B cell (primary cell): ENCODE measurements around the gene ST6GALNAC3. TPM values are rescaled to one million over a fixed set of nuclear protein-coding genes. Genes with fewer than 3 reads are reported as not detected.

Experiments used
- ATAC-seq: fragments of 200-7000 bp; cut with Tn5 transposase; one replicate; pipeline ENCODE4 v1.10.0; 2021; ENCODE audit warnings: low read depth, mild to moderate bottlenecking, moderate number of reproducible peaks, moderate library complexity
- CTCF ChIA-PET: fragments of 350-600 bp; sonication (Branson Sonifier 250); formaldehyde crosslinking; loops from one replicate; lab custom pipeline; 2021; ENCODE audit warnings: antibody characterized with exemption, inconsistent platforms; lab: Charles Lee
- POLR2A ChIA-PET: fragments of 350-600 bp; sonication (Branson Sonifier 250); formaldehyde crosslinking; loops from one replicate; lab custom pipeline; 2021; ENCODE audit warnings: antibody characterized with exemption; lab: Charles Lee
- DNase-seq: peaks from one replicate; pipeline ENCODE4 v3.0.0; 2013
- H2AFZ ChIP-seq: 2 replicates; pipeline ENCODE4 v1.6.1; 2012; ENCODE audit warnings: mild to moderate bottlenecking, low read depth, low read length; ENCODE audit not compliant: insufficient read depth, poor library complexity, severe bottlenecking
- H3K27ac ChIP-seq, 2 donors: 1 replicate in 1 of 2; 2 replicates in 1 of 2; pipeline ENCODE4 v1.5.1; 2012 to 2013; ENCODE audit warnings: low read length in 2 of 2, mild to moderate bottlenecking in 2 of 2, moderate library complexity in 1 of 2
- H3K27me3 ChIP-seq, 4 experiments: fragments of 200-600 bp in 1 of 4; sonication (generic) in 1 of 4; replicated peaks in 1 of 4; 1 replicate in 2 of 4; 2 replicates in 2 of 4; pipeline versions ENCODE4 v1.6.1 to v1.7.0; 2013 to 2016; ENCODE audit warnings: low read length in 3 of 4, mild to moderate bottlenecking in 2 of 4, mixed read lengths in 1 of 4, moderate library complexity in 1 of 4; ENCODE audit not compliant: insufficient read depth in 4 of 4, control insufficient read depth in 3 of 4; ENCODE audit errors: control extremely low read depth in 1 of 4
- H3K36me3 ChIP-seq, 2 experiments: replicated peaks in 1 of 2; 1 replicate in 1 of 2; 2 replicates in 1 of 2; pipeline versions ENCODE4 v1.6.1 to v1.7.1; 2013; ENCODE audit warnings: low read length in 1 of 2; ENCODE audit not compliant: insufficient read depth in 2 of 2, control insufficient read depth in 1 of 2; ENCODE audit errors: control extremely low read depth in 1 of 2, extremely low read depth in 1 of 2
- H3K4me1 ChIP-seq, 2 donors: fragments of 200-600 bp in 1 of 2; sonication (generic) in 1 of 2; 1 replicate in 1 of 2; 2 replicates in 1 of 2; pipeline versions ENCODE4 v1.5.1 to v1.6.1; 2013 to 2017; ENCODE audit warnings: low read length in 2 of 2; ENCODE audit not compliant: control insufficient read depth in 2 of 2, insufficient read depth in 2 of 2
- H3K4me2 ChIP-seq: replicated peaks from 2 replicates; pipeline ENCODE3; 2012; ENCODE audit warnings: mild to moderate bottlenecking, low read depth, low read length; ENCODE audit not compliant: poor library complexity, severe bottlenecking
- H3K4me3 ChIP-seq, 5 experiments: fragments of 200-600 bp in 1 of 5; sonication (generic) in 1 of 5; 1 replicate in 3 of 5; 2 replicates in 2 of 5; pipeline versions ENCODE4 v1.5.1 to v1.7.0; 2011 to 2016; ENCODE audit warnings: low read length in 4 of 5, mild to moderate bottlenecking in 4 of 5, low read depth in 2 of 5, control low read depth in 1 of 5, moderate library complexity in 1 of 5; ENCODE audit not compliant: insufficient read depth in 1 of 5; ENCODE audit errors: control extremely low read depth in 1 of 5, extremely low read depth in 1 of 5
- H3K79me2 ChIP-seq: fragments of 200-600 bp; sonication (generic); one replicate; pipeline ENCODE4 v1.6.0; 2016; ENCODE audit warnings: low read length; ENCODE audit not compliant: control insufficient read depth, insufficient read depth
- H3K9ac ChIP-seq: fragments of 200-600 bp; sonication (generic); 2 replicates; pipeline ENCODE4 v1.6.1; 2017; ENCODE audit warnings: mild to moderate bottlenecking, low read length, moderate library complexity
- H3K9me3 ChIP-seq, 3 donors: one replicate each; pipeline versions ENCODE4 v1.6.1 to v1.7.1; 2013; ENCODE audit warnings: low read length in 2 of 3; ENCODE audit not compliant: control insufficient read depth in 2 of 3, insufficient read depth in 1 of 3; ENCODE audit errors: control extremely low read depth in 1 of 3
- H4K20me1 ChIP-seq: 2 replicates; pipeline ENCODE4 v1.6.0; 2012; ENCODE audit warnings: mild to moderate bottlenecking, low read length; ENCODE audit not compliant: insufficient read depth, control insufficient read depth, poor library complexity, severe bottlenecking
- H3K27ac Mint-ChIP-seq: one replicate; pipeline ENCODE4 v1.8.0; 2021; ENCODE audit warnings: mixed read lengths
- H3K27me3 Mint-ChIP-seq: one replicate; pipeline ENCODE4 v1.8.0; 2021; ENCODE audit warnings: mixed read lengths
- H3K4me1 Mint-ChIP-seq: one replicate; pipeline ENCODE4 v1.8.0; 2021; ENCODE audit warnings: mixed read lengths
- H3K4me3 Mint-ChIP-seq: one replicate; pipeline ENCODE4 v1.8.0; 2021; ENCODE audit warnings: mixed read lengths
- H3K9me3 Mint-ChIP-seq: one replicate; pipeline ENCODE4 v1.8.0; 2022; ENCODE audit warnings: mixed read lengths; ENCODE audit not compliant: insufficient read depth
- CTCF ChIP-seq: fragments of 200-600 bp; IDR thresholded peaks from one replicate; pipeline ENCODE4 v1.8.0; 2022; ENCODE audit warnings: antibody characterized with exemption, mild to moderate bottlenecking
- EZH2 ChIP-seq: IDR thresholded peaks from 2 replicates; pipeline ENCODE4 v1.6.1; 2012; ENCODE audit warnings: borderline replicate concordance, low read depth, mild to moderate bottlenecking, moderate library complexity, low read length; ENCODE audit not compliant: insufficient read depth, poor library complexity, severe bottlenecking
- WGBS: methylation state at CpG from one replicate; pipeline ENCODE4 v1.1.5; 2013; ENCODE audit warnings: missing lambda C conversion rate; ENCODE audit not compliant: insufficient coverage; 5-methylcytosine and 5-hydroxymethylcytosine counted together
- intact Hi-C: fragments of 100-400 bp; cut with micrococcal nuclease; formaldehyde crosslinking; loops from one replicate; pipeline ENCODE4 v1.10.0; 2022
- polyA plus RNA-seq: library from polyadenylated mRNA; depleted of rRNA; stranded (reverse); fragments of >200 nt; gene quantifications from 2 replicates; pipeline ENCODE4 v1.2.3, GENCODE V29; 2012
- total RNA-seq, 2 donors: library from RNA; stranded (reverse); fragments of 120-200 nt in 1 of 2; gene quantifications; 1 replicate in 1 of 2; 2 replicates in 1 of 2; pipeline versions ENCODE4 v1.2.3 to v1.2.4, GENCODE V29; 2013 to 2022

ST6GALNAC3 gene
- total and polyA plus RNA-seq, 2 donors (not counting 1 experiment from before 2014, with no cell fraction given), result 3.0 to 17.3 TPM

- Histone ChIP-seq H3K4me3 (no peak overlapping the region), H3K4me1 (no peaks in the 10 kb centered on the region), H3K9ac (no peak overlapping the region), H2AFZ (no peak overlapping the region), H3K9me3 (no peaks in the 10 kb centered on the region), H3K36me3 (no peaks in the 10 kb centered on the region), H3K27ac (no peak overlapping the region), H3K79me2 (no peaks in the 10 kb centered on the region), H4K20me1 (no peaks in the 10 kb centered on the region), H3K4me2 (no peak overlapping the region), H3K27me3 (no peaks in the 10 kb centered on the region)
- no CpG with 5 or more reads among the region's 3 CpGs for WGBS
- H3K9me3 Mint-ChIP-seq, result no peaks in the 10 kb centered on the region
- ATAC-seq, result no peak
- no peak overlapping the region for H3K27ac Mint-ChIP-seq
- DNase-seq, result no peak
- POLR2A ChIA-PET, result no interaction called here
- no peaks in the 10 kb centered on the region for H3K4me1 Mint-ChIP-seq
- CTCF ChIA-PET, result no interaction called here
- intact Hi-C loops, result no loop called here
- H3K27me3 Mint-ChIP-seq, result peaks cover 19% of the 10 kb centered on the region
- no peak overlapping the region for H3K4me3 Mint-ChIP-seq
- TF ChIP-seq CTCF, result no peak
- no peak for TF ChIP-seq EZH2
Observed at GRCh38 chr1:76038287-76039004, 36.1 kb upstream of the ST6GALNAC3 start.

DNA sequence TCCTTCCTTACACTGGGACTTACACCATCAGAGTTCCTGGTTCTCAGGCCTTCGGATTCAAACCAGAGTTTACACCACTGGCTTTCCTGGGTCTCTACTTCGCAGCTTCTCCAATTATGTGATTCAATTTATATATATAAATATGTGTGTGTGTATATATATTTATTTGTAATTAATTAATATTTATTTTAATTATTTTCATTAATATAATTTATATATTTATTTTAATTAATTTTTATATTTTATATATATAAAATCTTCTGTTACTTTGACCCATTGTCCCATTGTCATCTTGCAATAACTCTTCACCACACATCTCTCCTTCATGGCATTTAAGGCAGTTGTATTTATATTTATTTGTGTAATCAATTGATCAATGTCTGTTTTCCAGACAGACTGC is 28.4 kb upstream of the ST6GALNAC3 start:
- no CpG with 5 or more reads among the region's 2 CpGs for WGBS
- no peaks in the 10 kb centered on the region for H3K4me1 Mint-ChIP-seq
- H3K9me3 Mint-ChIP-seq, result no peaks in the 10 kb centered on the region
- no peaks in the 10 kb centered on the region for H4K20me1 ChIP-seq
- peaks cover 13% of the 10 kb centered on the region for H3K27me3 Mint-ChIP-seq
- no peaks in the 10 kb centered on the region for H3K36me3 ChIP-seq
- no peaks in the 10 kb centered on the region for H3K4me1 ChIP-seq
- H3K9ac ChIP-seq, result no peak overlapping the region
- H3K79me2 ChIP-seq, result no peaks in the 10 kb centered on the region
- H3K4me3 ChIP-seq, result no peak overlapping the region
- intact Hi-C loops, result no loop called here
- no peak overlapping the region for H2AFZ ChIP-seq
- no peaks in the 10 kb centered on the region for H3K9me3 ChIP-seq
- H3K4me3 Mint-ChIP-seq, result no peak overlapping the region
- POLR2A ChIA-PET, result no interaction called here
- TF ChIP-seq CTCF, result no peak
- no peak for TF ChIP-seq EZH2
- no peaks in the 10 kb centered on the region for H3K27me3 ChIP-seq
- ATAC-seq (no peak), DNase-seq (no peak)
- no peak overlapping the region for H3K27ac ChIP-seq
- no peak overlapping the region for H3K4me2 ChIP-seq
- H3K27ac Mint-ChIP-seq, result no peak overlapping the region
- CTCF ChIA-PET, result no interaction called here
